ENCODE results near the gene TXN.

TXN gene

DNA sequence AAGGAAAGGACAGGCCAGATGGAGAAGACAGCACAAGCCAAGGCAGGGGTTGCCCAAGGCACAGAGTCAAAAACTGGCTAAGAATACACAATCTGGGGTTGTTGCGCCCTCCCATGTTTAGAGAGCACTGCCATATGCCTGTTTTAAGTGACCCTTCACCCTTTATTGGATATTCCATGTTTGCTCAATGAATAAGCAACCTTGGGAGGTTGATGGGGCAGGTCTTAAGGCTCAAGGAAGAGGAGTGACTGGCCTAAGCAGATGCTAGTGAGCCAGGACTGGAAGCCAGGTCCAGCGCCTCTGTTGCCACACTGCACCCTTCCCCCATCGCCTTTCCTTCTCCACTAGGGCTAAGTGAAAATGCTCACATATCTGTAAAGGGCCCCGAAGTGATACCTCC is 6.7 kb downstream of the TXN start:
- no peak for DNase-seq
- no peak overlapping the region for H3K4me3 Mint-ChIP-seq
- peak overlapping the region; percentile 55 for H3K27ac Mint-ChIP-seq
- peaks cover 97% of the 10 kb centered on the region for H3K36me3 Mint-ChIP-seq (ENCODE audit: low read depth)
- no peaks in the 10 kb centered on the region for H3K9me3 Mint-ChIP-seq
- H3K4me1 Mint-ChIP-seq (ENCODE audit: low read depth) = peaks cover 52% of the 10 kb centered on the region
- H3K27me3 Mint-ChIP-seq = no peaks in the 10 kb centered on the region

DNA sequence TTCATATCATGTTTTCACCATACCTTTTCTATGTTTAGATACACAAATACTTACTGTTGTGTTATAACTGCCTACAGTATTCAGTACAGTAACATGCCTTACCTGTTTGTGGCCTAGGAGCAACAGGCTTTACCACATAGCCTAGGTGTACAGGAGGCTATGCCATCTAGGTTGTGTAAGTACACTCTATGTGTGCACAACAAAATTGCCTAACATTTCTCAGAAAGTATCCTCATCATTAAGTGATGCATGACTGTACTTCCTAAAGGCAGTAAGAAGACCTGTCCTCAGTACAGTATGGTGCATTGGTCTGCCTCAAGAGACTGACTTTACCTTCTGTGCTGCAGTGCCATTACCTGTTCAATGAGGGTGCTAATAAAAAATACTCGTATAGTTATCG is 7.9 kb downstream of the TXN start:
- DNase-seq = no peak
- no peak overlapping the region for H3K4me3 Mint-ChIP-seq
- H3K9me3 Mint-ChIP-seq = no peaks in the 10 kb centered on the region
- H3K27ac Mint-ChIP-seq = peak overlapping the region; percentile 33
- peaks cover 89% of the 10 kb centered on the region for H3K36me3 Mint-ChIP-seq (ENCODE audit: low read depth)
- H3K4me1 Mint-ChIP-seq (ENCODE audit: low read depth) = peaks cover 41% of the 10 kb centered on the region
- H3K27me3 Mint-ChIP-seq = no peaks in the 10 kb centered on the region

GRCh38 chr9:110246214-110246613 is 10.1 kb downstream of the TXN start:
- DNase-seq = no peak
- Mint-ChIP-seq H3K4me1 (ENCODE audit: low read depth) (peaks cover 23% of the 10 kb centered on the region), H3K27ac (no peak overlapping the region), H3K27me3 (no peaks in the 10 kb centered on the region), H3K9me3 (no peaks in the 10 kb centered on the region), H3K36me3 (ENCODE audit: low read depth) (peaks cover 68% of the 10 kb centered on the region), H3K4me3 (no peak overlapping the region)

- Mint-ChIP-seq H3K4me1 (ENCODE audit: low read depth) (peaks cover 10% of the 10 kb centered on the region), H3K36me3 (ENCODE audit: low read depth) (peaks cover 52% of the 10 kb centered on the region), H3K4me3 (no peak overlapping the region), H3K27me3 (no peaks in the 10 kb centered on the region), H3K27ac (no peak overlapping the region), H3K9me3 (no peaks in the 10 kb centered on the region)
- no peak for DNase-seq
Observed at GRCh38 chr9:110244616-110245015, 11.7 kb downstream of the TXN start.

DNA sequence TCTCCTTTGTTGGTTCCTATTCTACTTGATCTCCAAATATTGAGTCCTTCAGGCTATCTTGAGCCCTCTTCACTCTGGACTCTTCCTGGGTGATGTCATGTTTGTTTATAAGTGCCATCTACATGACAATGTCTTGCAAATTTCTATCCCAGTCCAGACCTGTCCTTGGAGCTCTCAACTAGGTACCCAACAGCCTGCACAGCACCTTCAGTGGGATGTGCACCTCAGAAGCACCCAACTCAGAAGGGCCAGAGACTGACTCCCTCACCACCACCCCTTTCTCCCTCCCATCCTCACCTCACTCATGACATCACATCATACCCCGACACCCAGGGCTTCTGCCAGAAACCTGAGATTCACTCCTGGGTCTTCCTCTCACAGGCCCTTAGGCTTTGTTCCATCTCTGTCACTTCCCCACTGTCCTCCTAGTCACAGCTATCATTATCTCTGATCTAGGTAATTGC is 14.4 kb downstream of the TXN start:
- Mint-ChIP-seq H3K4me3 (no peak overlapping the region), H3K9me3 (no peaks in the 10 kb centered on the region), H3K27ac (no peak overlapping the region), H3K36me3 (ENCODE audit: low read depth) (peaks cover 26% of the 10 kb centered on the region), H3K4me1 (ENCODE audit: low read depth) (no peaks in the 10 kb centered on the region), H3K27me3 (no peaks in the 10 kb centered on the region)
- no peak for DNase-seq

- Mint-ChIP-seq H3K27ac (no peak overlapping the region), H3K9me3 (peaks cover 2% of the 10 kb centered on the region), H3K36me3 (ENCODE audit: low read depth) (peaks cover 23% of the 10 kb centered on the region), H3K27me3 (no peaks in the 10 kb centered on the region), H3K4me1 (ENCODE audit: low read depth) (no peaks in the 10 kb centered on the region), H3K4me3 (no peak overlapping the region)
- no peak for DNase-seq
Observed at GRCh38 chr9:110241260-110241857, 14.9 kb downstream of the TXN start.

- Mint-ChIP-seq H3K9me3 (peaks cover 2% of the 10 kb centered on the region), H3K4me3 (no peak overlapping the region), H3K27me3 (no peaks in the 10 kb centered on the region), H3K27ac (no peak overlapping the region), H3K36me3 (ENCODE audit: low read depth) (peaks cover 15% of the 10 kb centered on the region), H3K4me1 (ENCODE audit: low read depth) (no peaks in the 10 kb centered on the region)
- no peak for DNase-seq
Observed at GRCh38 chr9:110240198-110240597, 16.1 kb downstream of the TXN start.

- Mint-ChIP-seq H3K27me3 (no peaks in the 10 kb centered on the region), H3K27ac (no peak overlapping the region), H3K36me3 (ENCODE audit: low read depth) (no peaks in the 10 kb centered on the region)
Observed at GRCh38 chr9:110228321-110228720, 28.0 kb downstream of the TXN start.

GRCh38 chr9:110224583-110224982 is 31.7 kb downstream of the TXN start:
- Mint-ChIP-seq H3K36me3 (ENCODE audit: low read depth) (no peaks in the 10 kb centered on the region), H3K4me1 (ENCODE audit: low read depth) (no peaks in the 10 kb centered on the region), H3K27me3 (no peaks in the 10 kb centered on the region), H3K9me3 (no peaks in the 10 kb centered on the region), H3K4me3 (no peak overlapping the region), H3K27ac (no peak overlapping the region)
- no peak for DNase-seq

More at GRCh38 chr9:110228321-110228720, 28.0 kb downstream of the TXN start:
- Mint-ChIP-seq H3K9me3 (no peaks in the 10 kb centered on the region), H3K4me3 (no peak overlapping the region), H3K4me1 (ENCODE audit: low read depth) (no peaks in the 10 kb centered on the region)
- no peak for DNase-seq

DNA sequence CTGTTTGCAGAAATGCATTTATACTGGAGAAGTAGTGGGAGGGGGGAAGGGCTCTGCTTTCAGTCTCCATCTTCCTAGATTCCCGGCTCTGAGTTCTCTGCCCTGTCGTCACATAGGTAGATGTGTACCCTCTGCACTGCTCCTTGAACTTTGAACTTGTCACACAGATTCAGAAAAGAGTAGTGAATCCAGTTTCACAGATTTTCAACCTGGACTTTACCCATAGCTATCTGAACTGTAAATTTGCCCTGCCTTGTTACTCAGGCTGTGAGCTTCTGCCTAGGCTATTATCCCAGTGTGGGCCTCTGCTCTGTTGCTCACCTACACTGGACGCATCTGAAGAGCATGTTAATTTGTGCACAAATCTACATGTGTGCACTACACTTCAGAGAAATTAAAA is 35.5 kb downstream of the TXN start:
- no peak overlapping the region for H3K27ac Mint-ChIP-seq
- no peaks in the 10 kb centered on the region for H3K36me3 Mint-ChIP-seq (ENCODE audit: low read depth)
- H3K4me3 Mint-ChIP-seq = no peak overlapping the region
- H3K4me1 Mint-ChIP-seq (ENCODE audit: low read depth) = no peaks in the 10 kb centered on the region
- H3K27me3 Mint-ChIP-seq = peaks cover 2% of the 10 kb centered on the region
- no peaks in the 10 kb centered on the region for H3K9me3 Mint-ChIP-seq
- DNase-seq = no peak

DNA sequence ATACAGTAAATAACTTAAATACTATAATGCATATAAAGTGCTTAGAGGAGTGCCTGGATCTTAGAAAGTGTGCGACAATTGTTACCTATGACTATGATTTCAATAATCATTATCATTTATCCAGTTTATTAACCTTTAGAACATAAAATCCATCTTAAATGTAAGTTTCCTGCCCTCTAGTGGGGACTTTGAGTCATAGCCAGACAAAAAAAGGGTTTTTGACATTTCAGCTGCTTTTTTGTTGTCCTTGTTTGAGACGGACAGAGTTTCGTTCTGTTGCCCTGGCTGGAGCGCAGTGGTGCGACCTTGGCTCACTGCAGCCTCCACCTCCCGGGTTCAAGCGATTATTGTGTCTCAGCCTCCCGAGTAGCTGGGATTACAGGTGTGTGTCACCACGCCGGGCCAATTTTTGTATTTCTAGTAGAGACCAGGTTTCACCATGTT is 38.6 kb downstream of the TXN start:
- Mint-ChIP-seq H3K4me3 (no peak overlapping the region), H3K27ac (no peak overlapping the region), H3K36me3 (ENCODE audit: low read depth) (no peaks in the 10 kb centered on the region), H3K4me1 (ENCODE audit: low read depth) (no peaks in the 10 kb centered on the region), H3K9me3 (no peaks in the 10 kb centered on the region), H3K27me3 (peaks cover 2% of the 10 kb centered on the region)
- peak; percentile 33 for DNase-seq

GRCh38 chr9:110214586-110215355 is 41.5 kb downstream of the TXN start:
- Mint-ChIP-seq H3K27me3 (peaks cover 2% of the 10 kb centered on the region), H3K4me1 (ENCODE audit: low read depth) (no peaks in the 10 kb centered on the region), H3K36me3 (ENCODE audit: low read depth) (no peaks in the 10 kb centered on the region), H3K27ac (no peak overlapping the region), H3K4me3 (no peak overlapping the region), H3K9me3 (no peaks in the 10 kb centered on the region)
- no peak for DNase-seq

DNA sequence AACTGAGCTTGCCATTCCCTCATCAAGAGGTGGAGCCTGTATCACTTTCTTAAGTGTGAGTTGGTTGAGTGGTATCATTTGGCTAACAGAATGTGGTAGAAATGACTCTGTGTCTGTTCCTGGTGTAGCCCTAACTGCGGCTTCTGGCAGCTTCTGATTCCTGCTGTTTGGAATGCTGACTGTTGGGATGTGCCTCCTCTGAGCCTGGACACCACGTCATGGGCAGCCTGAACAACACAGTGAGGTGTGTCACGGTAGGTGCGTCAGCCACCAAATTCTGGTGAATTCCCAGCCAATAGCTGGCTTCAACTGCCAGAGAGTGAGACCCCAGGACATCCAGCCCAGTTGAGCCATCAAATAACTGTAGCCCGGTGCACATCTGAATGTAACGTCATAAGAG is 42.2 kb downstream of the TXN start:
- no peaks in the 10 kb centered on the region for H3K4me1 Mint-ChIP-seq (ENCODE audit: low read depth)
- no peak overlapping the region for H3K4me3 Mint-ChIP-seq
- no peak overlapping the region for H3K27ac Mint-ChIP-seq
- DNase-seq = no peak
- no peaks in the 10 kb centered on the region for H3K36me3 Mint-ChIP-seq (ENCODE audit: low read depth)
- H3K27me3 Mint-ChIP-seq = peaks cover 2% of the 10 kb centered on the region
- no peaks in the 10 kb centered on the region for H3K9me3 Mint-ChIP-seq

- H3K4me3 Mint-ChIP-seq = no peak overlapping the region
- no peak for DNase-seq
- no peaks in the 10 kb centered on the region for H3K36me3 Mint-ChIP-seq (ENCODE audit: low read depth)
- peaks cover 2% of the 10 kb centered on the region for H3K27me3 Mint-ChIP-seq
- no peak overlapping the region for H3K27ac Mint-ChIP-seq
- H3K9me3 Mint-ChIP-seq = no peaks in the 10 kb centered on the region
- no peaks in the 10 kb centered on the region for H3K4me1 Mint-ChIP-seq (ENCODE audit: low read depth)
Observed at GRCh38 chr9:110213413-110214044, 42.8 kb downstream of the TXN start.

DNA sequence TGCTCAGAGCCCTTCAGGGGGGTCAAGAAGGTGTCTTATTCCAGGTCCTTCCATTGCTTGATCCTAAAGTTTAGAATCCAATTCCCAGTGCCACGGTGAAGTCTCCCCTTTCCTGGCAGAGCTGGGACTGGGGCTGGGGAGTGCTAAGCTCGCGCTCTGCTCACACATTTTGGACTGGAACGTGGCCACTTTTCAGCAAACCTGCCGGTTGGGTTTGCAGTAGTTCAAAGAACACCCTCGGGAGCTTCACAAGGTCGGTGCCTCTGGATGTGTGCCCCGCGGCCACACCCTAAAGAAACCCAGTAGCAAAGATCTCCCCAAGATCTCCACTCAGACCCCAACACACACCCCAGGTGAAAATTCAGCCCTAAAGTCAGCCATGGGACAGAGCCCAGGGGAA is 48.3 kb downstream of the TXN start, which contains the start of gene C9orf152:
Gene C9orf152 (minus strand): TSS at position 129 of the 400 bp plus-strand sequence. CDS start 580 bp downstream, outside the sequence.
- H3K27ac Mint-ChIP-seq = no peak within 1 kb of the TSS
- H3K4me3 Mint-ChIP-seq = no peak within 1 kb of the TSS
- no peak for DNase-seq
- H3K27me3 Mint-ChIP-seq = peaks cover 3% of the 10 kb centered on the region
- no peaks in the 10 kb centered on the region for H3K9me3 Mint-ChIP-seq
- no peaks in the 10 kb centered on the region for H3K4me1 Mint-ChIP-seq (ENCODE audit: low read depth)
- no peaks in the 10 kb centered on the region for H3K36me3 Mint-ChIP-seq (ENCODE audit: low read depth)
